SK-N-SH (cell line): ENCODE data around the gene OTOS. TPM values are rescaled to one million over a fixed set of nuclear protein-coding genes. Genes with fewer than 3 reads are reported as not detected.

Experiments used
- CTCF ChIA-PET: fragments of 300-600, 350-600 bp; formaldehyde crosslinking; extraction: SDS; loops from one replicate; lab custom pipeline; 2021; lab: Yijun Ruan, JAX
- POLR2A ChIA-PET: fragments of 350-600 bp; sonication (Branson Sonifier 250); formaldehyde crosslinking; extraction: SDS; loops from one replicate; lab custom pipeline; 2020; ENCODE audit warnings: antibody characterized with exemption, inconsistent platforms; lab: Yijun Ruan, JAX
- DNase-seq: peaks from one replicate; pipeline ENCODE4 v3.0.0; 2012
- H2AFZ ChIP-seq: fragments of 200-600 bp; sonication (generic); 2 replicates; pipeline ENCODE4 v1.8.1; 2016; ENCODE audit warnings: antibody characterized with exemption, mild to moderate bottlenecking, low read depth
- H3F3A ChIP-seq: fragments of 200-600 bp; sonication (generic); replicated peaks from 2 replicates; pipeline ENCODE3; 2016; ENCODE audit warnings: antibody characterized with exemption, mild to moderate bottlenecking; ENCODE audit not compliant: insufficient read depth
- H3K27ac ChIP-seq, 2 experiments: fragments of 200-500 bp in 1 of 2; fragments of 200-600 bp in 1 of 2; sonication (Bioruptor generic) in 1 of 2; sonication (generic), shearing (Covaris generic) in 1 of 2; 2 replicates each; pipeline versions ENCODE4 v1.5.1 to v1.6.1; 2014 to 2016; ENCODE audit warnings: low read depth in 2 of 2, inconsistent platforms in 1 of 2, low read length in 1 of 2, mild to moderate bottlenecking in 1 of 2, mixed read lengths in 1 of 2
- H3K27me3 ChIP-seq: fragments of 200-600 bp; sonication (generic), shearing (Covaris generic); 2 replicates; pipeline ENCODE4 v1.6.1; 2016; ENCODE audit warnings: mixed run types; ENCODE audit not compliant: insufficient read depth
- H3K36me3 ChIP-seq, 2 experiments: fragments of 200-500 bp in 1 of 2; fragments of 200-600 bp in 1 of 2; sonication (Bioruptor generic) in 1 of 2; sonication (generic) in 1 of 2; replicated peaks in 1 of 2; 2 replicates each; pipeline versions ENCODE3 to v1.5.1; 2014 to 2016; ENCODE audit warnings: low read length in 1 of 2, mild to moderate bottlenecking in 1 of 2; ENCODE audit not compliant: insufficient read depth in 2 of 2, control insufficient read depth in 1 of 2
- H3K4me1 ChIP-seq, 2 experiments: fragments of 200-500 bp in 1 of 2; fragments of 200-600 bp in 1 of 2; sonication (Bioruptor generic) in 1 of 2; sonication (generic), shearing (Covaris generic) in 1 of 2; 2 replicates each; pipeline versions ENCODE4 v1.5.1 to v1.6.1; 2014 to 2016; ENCODE audit warnings: low read depth in 1 of 2, low read length in 1 of 2, mixed run types in 1 of 2; ENCODE audit not compliant: insufficient read depth in 2 of 2, control insufficient read depth in 1 of 2
- H3K4me2 ChIP-seq: fragments of 200-600 bp; sonication (generic), shearing (Covaris generic); 2 replicates; pipeline ENCODE4 v1.6.1; 2017; ENCODE audit warnings: mixed run types
- H3K4me3 ChIP-seq, 2 experiments: fragments of 200-500 bp in 1 of 2; fragments of 200-600 bp in 1 of 2; sonication (Bioruptor generic) in 1 of 2; sonication (generic), shearing (Covaris generic) in 1 of 2; 2 replicates each; pipeline versions ENCODE4 v1.5.1 to v1.8.1; 2014 to 2016; ENCODE audit warnings: low read depth in 2 of 2, inconsistent platforms in 1 of 2, low read length in 1 of 2, mild to moderate bottlenecking in 1 of 2, mixed read lengths in 1 of 2, moderate library complexity in 1 of 2
- H3K79me2 ChIP-seq: fragments of 200-600 bp; sonication (generic); 2 replicates; pipeline ENCODE4 v1.8.1; 2017; ENCODE audit warnings: mild to moderate bottlenecking; ENCODE audit not compliant: insufficient read depth
- H3K9ac ChIP-seq: fragments of 200-600 bp; sonication (generic); 2 replicates; pipeline ENCODE4 v1.6.1; 2017; ENCODE audit warnings: mixed run types
- H3K9me2 ChIP-seq: fragments of 200-600 bp; sonication (generic); 2 replicates; pipeline ENCODE4 v1.6.1; 2017; ENCODE audit warnings: mixed run types
- H3K9me3 ChIP-seq: fragments of 200-600 bp; sonication (generic); 2 replicates; pipeline ENCODE4 v1.6.1; 2017; ENCODE audit warnings: mixed run types, mild to moderate bottlenecking, moderate library complexity
- H4K20me1 ChIP-seq: fragments of 200-600 bp; sonication (generic); 2 replicates; pipeline ENCODE4 v1.6.1; 2017; ENCODE audit warnings: mild to moderate bottlenecking, mixed run types; ENCODE audit not compliant: insufficient read depth
- CHD2 ChIP-seq: fragments of 150-350 bp; IDR thresholded peaks from 2 replicates; pipeline ENCODE4 v1.6.1; 2018; ENCODE audit warnings: low read length; ENCODE audit not compliant: partially characterized antibody
- CTCF ChIP-seq: fragments of 200-600 bp; sonication (generic); IDR thresholded peaks from 2 replicates; pipeline ENCODE4 v1.6.1; 2017; ENCODE audit warnings: antibody characterized with exemption, mild to moderate bottlenecking, moderate library complexity
- ELF1 ChIP-seq: IDR thresholded peaks from 2 replicates; pipeline ENCODE4 v1.4.0; 2012
- EP300 ChIP-seq, 2 experiments: IDR thresholded peaks; 2 replicates each; pipeline versions ENCODE4 v1.4.0 to v1.6.1; 2012; ENCODE audit warnings: borderline replicate concordance in 1 of 2, low read depth in 1 of 2, low read length in 1 of 2
- FOSL2 ChIP-seq: IDR thresholded peaks from 2 replicates; pipeline ENCODE4 v1.4.0; 2012; ENCODE audit warnings: low read depth, mild to moderate bottlenecking, moderate library complexity, borderline replicate concordance
- FOXJ3 ChIP-seq: sonication (generic); formaldehyde crosslinking; IDR thresholded peaks from 2 replicates; pipeline ENCODE4 v1.5.1; 2020; ENCODE audit warnings: mild to moderate bottlenecking, missing genetic modification reagents
- FOXM1 ChIP-seq: IDR thresholded peaks from 2 replicates; pipeline ENCODE4 v1.4.0; 2012; ENCODE audit warnings: low read depth, mild to moderate bottlenecking
- GABPA ChIP-seq: IDR thresholded peaks from 2 replicates; pipeline ENCODE4 v1.4.0; 2012; ENCODE audit warnings: low read depth, mild to moderate bottlenecking
- GATA2 ChIP-seq: sonication (generic); formaldehyde crosslinking; IDR thresholded peaks from 2 replicates; pipeline ENCODE4 v1.5.0; 2020; ENCODE audit warnings: mild to moderate bottlenecking, missing genetic modification reagents
- IRF3 ChIP-seq: fragments of 150-350 bp; IDR thresholded peaks from 2 replicates; pipeline ENCODE4 v1.6.1; 2016; ENCODE audit warnings: mild to moderate bottlenecking, low read depth, low read length
- JUND ChIP-seq: IDR thresholded peaks from 2 replicates; pipeline ENCODE4 v1.4.0; 2012
- MEF2A ChIP-seq: IDR thresholded peaks from 2 replicates; pipeline ENCODE4 v1.4.0; 2012; ENCODE audit warnings: low read depth, borderline replicate concordance
- NRF1 ChIP-seq: IDR thresholded peaks from 2 replicates; pipeline ENCODE4 v1.6.1; 2012; ENCODE audit warnings: low read depth, mild to moderate bottlenecking, low read length
- POLR2AphosphoS5 ChIP-seq: IDR thresholded peaks from 2 replicates; pipeline ENCODE4 v1.6.1; 2012; ENCODE audit warnings: low read depth, low read length
- RAD21 ChIP-seq: IDR thresholded peaks from 2 replicates; pipeline ENCODE4 v1.6.1; 2012; ENCODE audit warnings: mild to moderate bottlenecking, low read length
- REST ChIP-seq: IDR thresholded peaks from 2 replicates; pipeline ENCODE4 v1.6.1; 2012; ENCODE audit warnings: mild to moderate bottlenecking, low read depth, low read length, moderate library complexity
- RFX5 ChIP-seq: IDR thresholded peaks from 2 replicates; pipeline ENCODE4 v1.6.1; 2012; ENCODE audit warnings: mild to moderate bottlenecking, improper control_type of control experiment, low read length
- SIN3A ChIP-seq: IDR thresholded peaks from 2 replicates; pipeline ENCODE4 v1.6.1; 2012; ENCODE audit warnings: low read depth, mild to moderate bottlenecking, low read length, moderate library complexity, borderline replicate concordance
- SMC3 ChIP-seq: IDR thresholded peaks from 2 replicates; pipeline ENCODE4 v1.6.1; 2012; ENCODE audit warnings: low read depth, low read length, improper control_type of control experiment
- TAF1 ChIP-seq: IDR thresholded peaks from 2 replicates; pipeline ENCODE4 v1.6.1; 2012; ENCODE audit warnings: low read depth, mild to moderate bottlenecking, low read length, moderate library complexity, borderline replicate concordance
- TCF12 ChIP-seq: IDR thresholded peaks from 2 replicates; pipeline ENCODE4 v1.4.0; 2012
- USF1 ChIP-seq: IDR thresholded peaks from 2 replicates; pipeline ENCODE4 v1.4.0; 2012; ENCODE audit warnings: low read depth, borderline replicate concordance
- YY1 ChIP-seq: IDR thresholded peaks from 2 replicates; pipeline ENCODE4 v1.4.0; 2012; ENCODE audit warnings: low read depth, mild to moderate bottlenecking
- ZBTB33 ChIP-seq: IDR thresholded peaks from 2 replicates; pipeline ENCODE4 v1.4.0; 2012; ENCODE audit warnings: low read depth, borderline replicate concordance
- WGBS: methylation state at CpG from one replicate; pipeline ENCODE4 v1.1.6; 2017; ENCODE audit warnings: low lambda C conversion rate; 5-methylcytosine and 5-hydroxymethylcytosine counted together
- polyA plus RNA-seq, 3 experiments: library from polyadenylated mRNA; depleted of rRNA; stranded (reverse); fragments of >200 nt; gene quantifications; 2 replicates each; pipeline ENCODE4 v1.2.3, GENCODE V29; 2012

OTOS gene
- polyA plus RNA-seq, 1 of the 3 experiments (the other 2 are of a cell fraction): not detected

- Histone ChIP-seq H3K27me3 (no peaks in the 10 kb centered on the region; the same call in 1 of the 2 replicates), H3K9me3 (no peaks in the 10 kb centered on the region)
- no peak for TF ChIP-seq TAF1
- no peak for TF ChIP-seq FOXJ3 (CRISPR knock-in tag)
- no peak for TF ChIP-seq NRF1
- TF ChIP-seq SIN3A: no peak
- peak; percentile 92 for TF ChIP-seq RAD21
- no peak for TF ChIP-seq FOXM1
- TF ChIP-seq ELF1: no peak
- no peak for TF ChIP-seq ZBTB33
- no peak for TF ChIP-seq JUND
- TF ChIP-seq IRF3: no peak
- TF ChIP-seq TCF12: no peak
- no peak for TF ChIP-seq CHD2
- no peak for TF ChIP-seq POLR2AphosphoS5
- TF ChIP-seq REST: no peak
- no peak for TF ChIP-seq GATA2
- TF ChIP-seq YY1: no peak
- TF ChIP-seq FOSL2: no peak
- TF ChIP-seq EP300 (IDR thresholded peaks at IDR 0.05; ENCODE audit: borderline replicate concordance in 1 of 2, low read depth in 1 of 2, low read length in 1 of 2): no peak
- peak; percentile 88 for TF ChIP-seq SMC3
- no peak for TF ChIP-seq USF1
- no peak for TF ChIP-seq GABPA
- peak; percentile 84 for TF ChIP-seq CTCF
- no peak for TF ChIP-seq RFX5
- TF ChIP-seq MEF2A: no peak
- TF ChIP-seq, all 33 proteins: peak for 3
- H4K20me1 ChIP-seq: no peaks in the 10 kb centered on the region
- no peak overlapping the region for H2AFZ ChIP-seq
- CTCF ChIA-PET: interaction anchor here (0.6 to 9.5 kb wide), 43 partner anchors 8 to 295 kb away, joined by 3 to 291 read pairs (median 4); partner anchors contain the start of genes COPS9, GPC1 and OR6B3
- no peaks in the 10 kb centered on the region for H3K79me2 ChIP-seq
- H3K4me2 ChIP-seq: no peak overlapping the region
- H3K4me3 ChIP-seq: peak overlapping the region in 1 of 2 experiments; percentile 14; a peak in 1 of 4 replicates
- no peaks in the 10 kb centered on the region for H3K36me3 ChIP-seq
- no peak overlapping the region for H3K27ac ChIP-seq
- POLR2A ChIA-PET: no interaction called here
- DNase-seq: peak; percentile 92
- no peaks in the 10 kb centered on the region for H3F3A ChIP-seq
- peaks cover 0 to 12% of the 10 kb centered on the region in 2 experiments; a peak in 1 of 4 replicates for H3K4me1 ChIP-seq
- H3K9ac ChIP-seq: no peak overlapping the region
- no peaks in the 10 kb centered on the region for H3K9me2 ChIP-seq
- 68% methylated on average over 15 of the region's 36 CpGs for WGBS
Measured at GRCh38 chr2:240143801-240144648, 3.6 kb upstream of the OTOS start.
